GM18508 (cell line): ENCODE data around the gene ZBTB40.

ENCODE experiments used
- ATAC-seq: cut with Tn5 transposase; IDR thresholded peaks from one replicate; pipeline ENCODE4 v1.9.1; 2021; ENCODE audit warnings: moderate number of reproducible peaks; ENCODE audit not compliant: insufficient read depth, unreplicated experiment

Gene ZBTB40

DNA sequence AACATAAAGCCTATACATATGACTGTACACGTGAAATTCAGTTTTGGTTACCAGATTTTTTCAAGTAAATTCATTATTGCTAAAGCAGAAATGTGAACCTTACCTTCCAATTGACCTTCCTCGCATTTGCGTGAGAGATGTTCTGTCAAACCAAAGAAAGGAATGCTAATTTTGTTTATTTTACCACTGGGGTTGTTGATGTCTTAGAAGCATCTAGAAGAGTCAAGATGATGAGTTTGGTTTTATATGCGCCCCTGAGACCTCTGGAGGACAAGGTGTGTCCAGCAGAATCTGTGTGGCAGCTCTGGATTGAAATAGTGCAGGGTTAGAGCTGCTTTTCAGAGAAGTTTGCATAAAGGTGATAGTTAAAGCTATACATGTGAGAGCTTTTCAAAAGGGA, 48.4 kb downstream of the ZBTB40 start:
- ATAC-seq: no peak

GRCh38 chr1:22500471-22500870, 48.8 kb downstream of the ZBTB40 start:
- ATAC-seq: no peak

GRCh38 chr1:22502202-22502601, 50.6 kb downstream of the ZBTB40 start:
- ATAC-seq: no peak

DNA sequence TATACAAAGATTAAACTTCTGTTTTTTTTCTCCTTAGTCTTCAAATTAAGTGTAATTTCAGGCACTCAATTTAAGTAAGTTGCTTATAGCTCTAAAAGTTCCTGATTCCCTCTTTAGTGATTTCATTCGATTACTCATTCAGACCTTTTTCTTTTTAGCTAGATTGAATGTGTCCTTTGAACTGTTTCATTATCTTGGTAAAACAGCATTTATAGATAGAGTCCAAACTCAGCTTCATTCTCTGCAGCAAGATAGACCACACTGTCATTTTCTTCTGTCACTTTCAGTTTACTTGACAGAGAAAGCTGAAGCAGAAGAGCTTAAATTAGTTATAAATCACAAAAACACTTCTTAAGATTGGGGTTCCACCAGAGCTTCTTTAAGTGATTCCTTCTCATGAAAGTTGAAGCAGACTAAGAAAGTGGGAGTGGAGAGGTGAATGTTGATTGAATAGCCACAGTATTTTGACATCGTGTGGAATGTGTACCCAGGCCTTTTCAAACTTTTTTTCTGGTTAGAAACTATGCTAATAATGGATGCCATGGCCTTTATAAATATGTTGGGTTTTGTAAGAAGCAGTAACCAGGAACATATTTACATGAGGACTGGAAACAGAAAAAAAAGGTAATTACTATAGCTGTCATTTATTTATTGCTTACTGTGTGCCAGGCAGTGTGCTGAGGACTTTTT, 52.2 kb downstream of the ZBTB40 start:
- ATAC-seq: no peak

DNA sequence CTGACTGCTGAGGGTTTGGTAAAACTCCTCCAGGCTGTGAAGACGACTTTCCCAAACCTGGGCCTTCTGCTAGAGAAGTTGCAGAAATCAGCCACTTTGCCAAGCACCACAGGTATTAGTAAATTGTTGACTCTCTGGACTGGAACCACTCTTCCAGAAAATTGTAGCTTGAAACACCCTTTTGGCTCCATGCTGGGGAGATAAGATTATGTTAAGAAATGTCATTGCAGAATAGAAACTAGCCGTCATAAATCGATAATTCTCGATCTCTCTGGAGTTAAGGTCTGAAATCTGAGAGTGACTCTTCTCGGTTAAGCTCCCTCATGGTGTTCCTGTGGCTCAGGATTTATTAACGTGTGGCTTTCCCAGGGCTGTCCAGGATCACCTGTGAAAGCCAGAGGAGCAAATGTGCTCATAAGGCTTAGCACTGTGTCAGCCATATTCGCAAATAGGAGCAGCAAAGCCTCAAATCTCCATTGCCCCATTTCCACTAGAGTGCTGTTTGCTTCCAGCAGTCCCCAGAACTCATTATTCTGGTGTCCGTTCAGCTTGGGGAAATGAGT, 54.6 kb downstream of the ZBTB40 start:
- ATAC-seq: no peak

DNA sequence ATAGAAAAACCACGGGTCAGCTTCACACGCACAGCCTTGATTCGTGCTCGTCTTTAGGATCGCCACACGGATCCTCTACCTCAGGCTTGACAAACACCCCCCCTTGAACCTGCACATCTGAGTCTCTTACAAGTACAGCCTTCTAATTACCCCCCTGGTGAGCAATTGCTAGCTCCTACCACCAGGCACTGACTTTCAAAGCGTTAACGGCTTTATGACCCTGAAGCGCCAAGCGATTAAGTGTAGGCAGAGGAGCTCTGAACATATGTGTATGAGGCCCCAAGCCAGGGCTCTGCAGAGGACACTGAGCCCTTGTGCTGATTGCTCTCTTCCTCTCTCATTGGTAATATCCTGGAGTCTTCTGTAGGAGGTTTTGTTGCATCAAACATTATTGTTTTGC, 55.9 kb downstream of the ZBTB40 start:
- no peak for ATAC-seq

GRCh38 chr1:22508329-22508728, 56.7 kb downstream of the ZBTB40 start:
- ATAC-seq: no peak

GRCh38 chr1:22508991-22509390, 57.3 kb downstream of the ZBTB40 start:
- no peak for ATAC-seq

GRCh38 chr1:22509815-22510214, 58.2 kb downstream of the ZBTB40 start:
- no peak for ATAC-seq

GRCh38 chr1:22512873-22513272, 61.2 kb downstream of the ZBTB40 start:
- ATAC-seq: no peak

DNA sequence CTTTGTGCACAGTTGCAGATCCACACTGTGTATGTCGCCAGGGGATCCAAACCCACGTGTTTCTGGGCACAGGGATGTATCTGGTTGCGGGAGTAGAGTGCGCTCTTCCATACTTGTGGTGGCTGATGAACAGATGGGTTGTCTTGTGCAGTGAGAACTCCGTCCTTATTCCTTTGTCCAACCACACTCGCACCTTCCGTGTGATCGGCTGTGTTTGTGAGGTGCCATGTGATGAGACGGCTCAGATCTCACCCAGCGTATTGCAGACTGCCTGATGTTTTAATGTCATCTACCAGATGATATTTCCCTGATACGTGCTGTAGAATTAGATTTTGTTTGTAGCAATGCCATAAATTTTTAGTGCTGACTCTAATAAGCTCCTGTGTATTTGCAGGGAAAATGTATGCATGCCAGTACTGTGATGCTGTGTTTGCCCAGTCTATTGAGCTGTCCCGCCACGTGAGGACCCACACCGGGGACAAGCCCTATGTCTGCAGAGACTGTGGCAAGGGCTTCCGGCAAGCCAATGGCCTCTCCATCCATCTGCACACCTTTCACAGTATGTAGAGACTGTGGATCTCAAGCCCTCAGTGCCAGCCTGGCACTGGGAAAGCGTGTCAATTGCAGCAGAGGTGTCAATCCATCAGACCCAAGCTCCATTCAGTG, 65.4 kb downstream of the ZBTB40 start:
- no peak for ATAC-seq

DNA sequence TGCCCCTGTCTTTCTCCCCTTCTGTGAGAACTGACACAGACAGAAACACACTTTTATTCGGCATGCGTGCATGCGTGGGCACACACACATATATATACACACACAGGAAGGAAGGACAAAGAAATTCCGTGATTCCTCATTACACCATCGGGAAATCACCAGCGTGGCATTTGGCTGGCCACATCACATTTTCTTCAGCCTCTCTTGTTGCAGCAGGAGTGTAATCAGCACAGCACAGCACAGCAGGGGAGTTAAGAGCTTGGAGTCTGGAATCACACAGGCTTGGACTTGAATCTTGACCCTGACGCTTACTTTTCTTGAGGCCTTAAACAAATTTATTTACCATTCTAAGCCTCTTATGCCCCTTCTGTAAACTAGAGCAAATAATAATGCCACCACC, 66.3 kb downstream of the ZBTB40 start:
- no peak for ATAC-seq

GRCh38 chr1:22518379-22518778, 66.7 kb downstream of the ZBTB40 start:
- no peak for ATAC-seq

GRCh38 chr1:22520871-22521270, 69.2 kb downstream of the ZBTB40 start:
- no peak for ATAC-seq

DNA sequence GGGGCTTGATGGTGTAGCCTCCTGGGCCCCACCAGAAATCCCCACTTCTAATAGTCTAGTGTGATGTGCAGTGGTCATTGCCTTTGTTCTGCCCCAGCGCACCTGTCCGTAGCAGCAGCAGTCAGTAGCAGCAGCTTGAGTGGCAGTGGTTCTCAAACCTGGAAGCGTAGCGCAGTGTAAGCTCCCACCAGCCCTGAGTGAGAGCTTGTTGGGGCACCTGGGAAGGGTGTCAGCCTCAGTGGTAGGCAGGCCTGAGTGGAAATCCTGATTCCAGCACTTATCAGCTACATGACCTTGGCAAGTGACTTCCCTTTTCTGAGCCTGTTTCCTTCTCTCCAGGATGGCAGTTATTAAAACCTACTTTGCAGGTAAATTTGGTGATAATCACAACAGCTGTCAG, 70.0 kb downstream of the ZBTB40 start:
- ATAC-seq: no peak

DNA sequence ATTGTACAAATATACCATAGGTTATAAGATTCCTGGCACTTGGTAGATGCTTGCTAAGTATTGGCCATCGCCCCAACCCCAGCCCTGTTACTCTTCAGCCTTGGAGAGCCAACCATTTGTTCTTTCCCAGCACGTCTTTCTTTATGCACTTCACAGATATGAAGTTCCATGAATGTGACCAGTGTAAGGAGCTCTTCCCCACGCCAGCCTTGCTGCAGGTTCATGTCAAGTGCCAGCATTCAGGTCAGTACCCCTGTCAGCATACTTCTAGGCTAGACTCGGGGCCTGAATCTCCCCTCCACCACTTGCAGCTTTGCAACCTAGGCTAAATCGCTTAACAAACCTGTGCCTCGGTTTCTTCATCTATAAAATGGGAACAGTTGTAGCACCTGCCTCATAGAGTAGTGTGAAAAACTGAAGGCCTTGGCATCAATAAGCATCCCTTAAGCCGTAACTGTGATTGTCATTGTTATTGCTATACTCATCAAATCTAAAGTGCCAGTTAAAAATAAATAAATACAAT, 70.6 kb downstream of the ZBTB40 start:
- ATAC-seq: no peak

- ATAC-seq: no peak
Measured at GRCh38 chr1:22524481-22524880, 72.8 kb downstream of the ZBTB40 start.

DNA sequence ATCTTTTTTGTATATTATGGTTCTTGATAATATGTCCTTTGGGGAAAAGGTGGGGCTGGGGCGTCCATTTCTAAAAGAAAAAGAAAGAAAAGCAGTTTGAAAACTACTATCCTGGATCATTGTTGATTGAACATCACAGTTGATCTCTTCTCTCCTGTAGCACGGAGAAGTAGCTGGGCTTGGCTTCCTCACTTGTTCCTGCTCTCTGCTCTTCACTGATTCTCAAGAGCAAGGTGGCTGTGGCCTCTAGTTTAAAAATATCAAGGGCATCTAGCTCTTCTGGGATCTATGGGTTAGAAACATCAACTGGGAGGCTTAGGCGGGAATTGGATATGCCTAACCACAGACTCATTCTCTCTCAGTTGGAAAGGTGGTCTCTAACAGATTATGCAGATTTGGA, 73.6 kb downstream of the ZBTB40 start:
- ATAC-seq: no peak

DNA sequence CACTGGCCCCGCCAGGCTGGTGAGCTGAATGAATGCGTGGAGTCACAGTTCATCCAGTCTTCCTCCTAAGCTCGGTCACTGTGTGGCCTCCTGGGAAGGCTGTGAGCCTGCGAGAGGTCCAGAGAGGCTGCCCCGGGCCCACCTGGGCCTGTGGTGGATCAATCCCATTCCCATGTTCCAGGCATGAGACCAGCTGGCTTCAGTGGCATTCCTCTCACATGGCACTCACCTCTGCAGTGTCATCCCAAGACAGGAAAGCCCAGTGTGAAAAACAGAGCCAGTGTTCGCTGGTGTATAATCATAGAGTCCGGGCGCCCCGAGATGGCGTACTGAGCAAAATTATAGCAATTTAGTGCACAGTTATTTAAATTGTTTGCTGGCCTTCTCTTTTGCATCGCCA, 74.0 kb downstream of the ZBTB40 start:
- ATAC-seq: no peak

DNA sequence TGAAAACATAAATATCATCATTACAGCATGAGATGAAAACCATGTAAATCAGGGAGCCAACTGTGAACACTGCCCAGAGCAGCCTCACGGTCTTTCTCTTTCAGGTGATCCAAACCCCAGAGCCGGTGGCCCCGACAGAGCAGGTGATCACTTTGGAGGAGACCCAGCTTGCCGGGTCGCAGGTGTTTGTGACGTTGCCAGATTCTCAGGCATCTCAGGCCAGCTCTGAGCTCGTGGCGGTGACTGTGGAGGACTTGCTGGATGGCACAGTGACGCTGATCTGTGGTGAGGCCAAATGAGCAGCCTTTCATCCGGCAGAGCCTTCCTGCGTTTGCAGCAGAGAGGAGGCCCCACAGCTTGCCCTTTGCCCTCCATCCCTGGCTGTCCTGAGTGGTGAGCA, 74.4 kb downstream of the ZBTB40 start:
- ATAC-seq: no peak

DNA sequence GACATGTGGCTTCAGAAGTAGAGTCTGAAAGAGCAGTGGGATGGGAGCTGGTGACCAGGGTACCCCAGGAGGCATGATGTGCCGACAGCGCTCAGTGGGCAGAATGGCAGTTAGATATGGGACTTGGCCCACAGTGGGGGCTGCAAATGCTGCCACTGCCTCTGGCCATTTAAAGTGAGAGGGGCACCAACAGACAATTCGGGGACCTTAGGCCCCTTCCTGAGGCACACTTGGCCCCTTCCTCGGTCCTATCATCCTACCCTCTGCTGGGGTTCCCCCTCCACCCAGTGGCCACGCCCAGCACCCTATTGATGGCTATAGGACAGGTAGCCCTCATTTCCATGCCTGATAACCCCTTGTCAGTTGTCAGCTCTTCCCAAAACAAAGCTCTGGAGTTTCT, 75.0 kb downstream of the ZBTB40 start:
- no peak for ATAC-seq

DNA sequence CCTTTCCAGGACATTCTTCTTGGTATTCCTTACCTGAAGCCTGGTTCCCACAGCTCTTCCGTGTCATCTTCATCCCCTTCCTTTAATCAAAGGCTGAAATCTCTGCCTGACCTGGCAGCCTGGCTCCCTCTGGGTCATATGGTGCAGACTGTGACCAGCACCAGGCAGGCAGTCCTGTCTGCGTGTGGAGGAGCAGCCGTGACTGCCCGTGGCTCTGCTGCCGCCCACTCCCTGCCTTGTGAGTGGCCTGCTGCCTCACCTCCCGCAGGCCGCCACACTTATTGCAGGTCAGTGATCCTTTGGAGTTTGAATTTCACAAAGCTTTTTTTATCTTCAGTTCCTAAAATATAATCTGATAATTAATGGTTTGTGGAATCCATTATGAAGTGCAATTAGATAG, 75.5 kb downstream of the ZBTB40 start:
- ATAC-seq: no peak
